Esophagus muscularis mucosa (tissue), 4 donors: ENCODE measurements around the gene TGFB1I1.

ENCODE experiments used
- EP300 ChIP-seq: sonication (generic); formaldehyde crosslinking; IDR thresholded peaks from one replicate; pipeline ENCODE4 v1.6.1; 2017; ENCODE audit warnings: antibody characterized with exemption
- POLR2A ChIP-seq: fragments of 450-650 bp; IDR thresholded peaks from one replicate; pipeline ENCODE4 v1.6.1; 2017; ENCODE audit warnings: antibody characterized with exemption, moderate library complexity, mild to moderate bottlenecking, low read depth
- POLR2AphosphoS5 ChIP-seq, 2 donors: sonication (generic); formaldehyde crosslinking; IDR thresholded peaks; one replicate each; pipeline ENCODE4 v1.6.1; 2017; ENCODE audit warnings: antibody characterized with exemption in 2 of 2
- TF ChIP-seq, protein P1 (sequence below), 3 experiments: fragments of 200-600 bp in 2 of 3; fragments of 450-650 bp in 1 of 3; sonication (generic) in 2 of 3; IDR thresholded peaks; one replicate each; pipeline ENCODE4 v1.5.1; 2017 to 2019; ENCODE audit warnings: antibody characterized with exemption in 3 of 3, mild to moderate bottlenecking in 2 of 3, moderate library complexity in 1 of 3

DNA sequence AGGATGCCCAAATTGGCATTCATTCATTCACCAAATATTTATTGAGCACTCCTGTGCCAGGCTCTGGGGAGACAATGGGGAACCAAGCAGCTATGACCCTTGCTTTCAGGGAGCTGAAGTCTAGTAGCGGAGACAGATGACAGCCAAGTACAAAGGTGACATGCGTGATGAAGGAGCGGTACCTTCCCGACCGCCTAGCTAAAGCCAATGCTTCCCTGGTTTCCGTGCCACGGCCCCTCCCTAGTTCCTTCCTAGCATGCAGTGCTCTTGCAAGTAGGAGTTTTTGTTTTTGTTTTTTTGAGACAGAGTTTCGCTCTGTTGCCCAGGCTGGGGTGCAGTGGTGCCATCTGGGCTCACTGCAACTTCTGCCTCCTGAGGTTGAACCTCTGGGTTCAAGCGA is 7.8 kb downstream of the TGFB1I1 start:
- TF ChIP-seq POLR2A, result no peak
- TF ChIP-seq, protein P1, sequence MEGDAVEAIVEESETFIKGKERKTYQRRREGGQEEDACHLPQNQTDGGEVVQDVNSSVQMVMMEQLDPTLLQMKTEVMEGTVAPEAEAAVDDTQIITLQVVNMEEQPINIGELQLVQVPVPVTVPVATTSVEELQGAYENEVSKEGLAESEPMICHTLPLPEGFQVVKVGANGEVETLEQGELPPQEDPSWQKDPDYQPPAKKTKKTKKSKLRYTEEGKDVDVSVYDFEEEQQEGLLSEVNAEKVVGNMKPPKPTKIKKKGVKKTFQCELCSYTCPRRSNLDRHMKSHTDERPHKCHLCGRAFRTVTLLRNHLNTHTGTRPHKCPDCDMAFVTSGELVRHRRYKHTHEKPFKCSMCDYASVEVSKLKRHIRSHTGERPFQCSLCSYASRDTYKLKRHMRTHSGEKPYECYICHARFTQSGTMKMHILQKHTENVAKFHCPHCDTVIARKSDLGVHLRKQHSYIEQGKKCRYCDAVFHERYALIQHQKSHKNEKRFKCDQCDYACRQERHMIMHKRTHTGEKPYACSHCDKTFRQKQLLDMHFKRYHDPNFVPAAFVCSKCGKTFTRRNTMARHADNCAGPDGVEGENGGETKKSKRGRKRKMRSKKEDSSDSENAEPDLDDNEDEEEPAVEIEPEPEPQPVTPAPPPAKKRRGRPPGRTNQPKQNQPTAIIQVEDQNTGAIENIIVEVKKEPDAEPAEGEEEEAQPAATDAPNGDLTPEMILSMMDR (IDR thresholded peaks at IDR 0.05), result no peak
- no peak for TF ChIP-seq EP300
- TF ChIP-seq POLR2AphosphoS5 (IDR thresholded peaks at IDR 0.05), result peak in 1 of 2 donors; percentile 65
